NT2/D1 (cell line): ENCODE measurements around the gene LARP6.

ENCODE experiments used
- SUZ12 ChIP-seq: IDR thresholded peaks from 2 replicates; pipeline ENCODE4 v1.6.1; 2011; ENCODE audit not compliant: insufficient read length, insufficient read depth; ENCODE audit errors: extremely low read depth
- YY1 ChIP-seq: IDR thresholded peaks from 2 replicates; pipeline ENCODE4 v1.6.1; 2011; ENCODE audit not compliant: insufficient read length, insufficient read depth
- ZNF274 ChIP-seq: IDR thresholded peaks from 2 replicates; pipeline ENCODE4 v1.6.1; 2011; ENCODE audit warnings: mild to moderate bottlenecking, low read depth, low read length

GRCh38 chr15:70826634-70827033, 27.3 kb downstream of the LARP6 start:
- TF ChIP-seq YY1 (no peak), SUZ12 (no peak), ZNF274 (no peak)
